Uterus (tissue), 2 donors: ENCODE data around the gene PCSK2.

ENCODE experiments used
- CTCF ChIP-seq, 4 experiments: fragments of 200-600 bp in 2 of 4; fragments of 450-650 bp in 2 of 4; sonication (generic) in 2 of 4; IDR thresholded peaks; one replicate each; pipeline ENCODE4 v1.5.1; 2016 to 2019; ENCODE audit warnings: antibody characterized with exemption in 4 of 4, mild to moderate bottlenecking in 2 of 4, moderate library complexity in 1 of 4
- POLR2A ChIP-seq, 2 donors: fragments of 450-650 bp; IDR thresholded peaks; one replicate each; pipeline ENCODE4 v1.6.1; 2016; ENCODE audit warnings: antibody characterized with exemption in 2 of 2, mild to moderate bottlenecking in 1 of 2, moderate library complexity in 1 of 2

DNA sequence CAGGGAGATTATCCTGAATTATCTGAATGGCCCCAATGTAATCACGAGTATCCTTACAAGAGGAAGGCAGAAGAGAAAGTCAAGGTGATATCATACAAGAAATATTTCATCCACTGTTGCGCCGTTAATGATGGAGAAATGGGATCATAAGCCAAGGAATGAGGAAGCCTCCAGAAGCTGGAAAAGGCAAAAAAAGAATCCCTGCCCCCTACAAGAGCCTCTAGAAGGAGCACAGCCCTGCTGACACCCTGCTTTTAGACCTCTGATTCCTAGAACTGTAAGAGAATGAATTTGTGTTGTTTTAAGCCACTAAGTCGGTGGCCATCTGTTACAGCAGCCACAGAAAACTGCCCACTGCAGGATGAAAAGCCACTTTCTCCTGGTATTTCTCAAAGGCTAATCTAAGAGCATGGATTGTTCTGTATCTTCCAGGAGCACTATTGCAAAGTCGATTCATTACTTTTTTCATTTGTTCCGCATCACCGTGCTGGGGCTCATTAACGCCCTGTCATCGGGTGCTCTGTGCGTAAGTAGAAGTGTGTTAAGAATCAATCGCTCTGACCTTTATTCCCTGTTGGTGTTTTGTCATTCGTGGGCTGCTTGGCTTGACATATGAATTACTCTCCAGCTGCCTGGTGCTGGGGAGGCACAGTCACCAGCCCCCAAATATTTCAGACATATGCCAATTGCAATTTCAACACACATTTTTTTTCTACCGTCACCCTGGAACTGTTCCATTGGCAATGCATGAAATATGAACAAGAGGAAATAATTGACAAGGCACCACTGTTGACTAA lies 117.0 kb downstream of the PCSK2 start:
- TF ChIP-seq CTCF (IDR thresholded peaks at IDR 0.05) (no peak), POLR2A (IDR thresholded peaks at IDR 0.05) (no peak)
